Measurements from ENCODE around the gene C8G.

DNA sequence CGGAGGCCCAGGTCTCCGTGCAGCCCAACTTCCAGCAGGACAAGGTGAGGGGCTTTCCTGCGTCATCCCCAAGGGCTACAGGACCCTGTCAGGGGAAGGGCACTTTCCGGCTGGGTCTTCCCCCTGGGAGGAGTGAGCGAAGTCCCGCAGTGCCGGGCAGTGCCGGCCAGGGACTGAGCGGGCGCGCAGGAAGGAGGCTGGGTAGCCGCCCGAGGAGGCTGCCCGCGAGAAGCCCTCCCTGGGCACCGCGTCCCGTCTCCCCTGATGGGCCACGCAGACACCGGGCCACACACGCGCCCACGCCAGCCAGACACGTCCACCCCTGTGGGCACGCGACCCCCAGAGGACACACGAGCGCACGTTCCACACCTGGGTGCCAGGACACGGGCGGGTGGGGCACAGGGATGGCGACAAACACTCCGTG, 32.6 kb downstream of the C8G start:
- TF ChIP-seq GATA2 (IDR thresholded peaks at IDR 0.05; ENCODE audit: low read depth, low read length) (no peak), GATA3 (IDR thresholded peaks at IDR 0.05; ENCODE audit: low read depth, low read length) (no peak)

Measured in SH-SY5Y (cell line).